GM18517 (cell line): ENCODE data around the gene GRAMD1A.
"Not testable (repeated sequence)": the region's sequence is repeated elsewhere in the genome, so short reads cannot be mapped to it uniquely, and the experiment has no call there.

Source experiments
- ATAC-seq: cut with Tn5 transposase; IDR thresholded peaks from one replicate; pipeline ENCODE4 v1.9.1; 2021; ENCODE audit warnings: mild to moderate bottlenecking, moderate library complexity; ENCODE audit not compliant: unreplicated experiment

Gene GRAMD1A

GRCh38 chr19:34976611-34977010 lies 23.5 kb upstream of the GRAMD1A start:
- no peak for ATAC-seq

DNA sequence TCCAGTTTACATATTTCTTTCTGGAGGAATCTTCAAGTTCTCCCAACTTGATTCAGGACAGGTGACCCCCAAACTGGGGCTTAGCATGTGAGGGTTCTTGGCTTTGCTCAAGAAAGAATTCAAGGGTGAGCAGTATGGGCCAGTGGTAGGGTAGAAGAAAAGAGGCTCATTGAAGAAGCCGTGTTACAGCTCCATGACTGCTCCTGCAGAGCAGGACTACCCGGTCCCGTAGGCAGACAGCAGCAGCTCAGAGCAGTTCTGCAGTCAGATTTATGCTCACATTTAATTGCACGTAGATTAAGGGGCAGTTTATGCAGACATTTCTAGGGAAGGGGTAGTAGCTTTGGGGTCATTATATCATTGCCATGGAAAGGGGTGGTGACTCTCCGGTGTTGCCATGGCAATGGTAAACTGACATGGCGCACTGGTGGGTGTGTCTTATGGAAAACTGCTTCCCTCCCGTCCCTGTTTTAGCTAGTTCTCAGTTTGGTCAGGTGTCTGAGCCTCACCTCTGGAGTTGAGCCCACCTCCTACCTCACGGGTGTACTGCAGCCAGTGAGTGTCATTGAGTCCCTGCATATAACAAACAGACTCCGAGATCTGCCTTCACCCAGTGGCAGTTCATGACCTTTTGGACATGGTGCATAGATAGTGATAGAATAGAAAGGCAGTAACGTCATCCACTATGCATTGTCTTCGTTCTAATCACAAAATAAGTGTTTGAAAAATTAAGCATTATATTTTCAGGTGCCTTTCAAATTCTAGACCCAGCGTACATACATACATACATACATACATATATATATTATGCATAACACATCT lies 20.1 kb upstream of the GRAMD1A start:
- no peak for ATAC-seq

DNA sequence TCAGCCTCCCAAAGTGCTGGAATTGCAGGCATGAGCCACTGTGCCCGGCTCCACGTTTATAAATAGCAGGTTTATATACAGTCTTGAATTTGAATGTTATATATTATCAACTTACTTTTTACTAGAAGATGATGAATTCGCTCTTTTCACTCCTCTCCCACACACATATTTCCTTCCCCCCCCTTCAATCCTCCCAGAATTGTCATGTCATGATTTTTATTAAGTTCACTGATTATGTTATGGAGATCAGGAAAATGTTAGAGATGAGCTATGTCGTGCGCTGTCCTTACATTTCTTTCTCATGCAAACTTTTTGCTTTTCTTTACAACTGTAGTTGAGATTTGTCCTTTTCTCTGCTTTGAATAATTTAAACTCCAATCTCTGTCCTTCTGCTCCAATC lies 17.8 kb upstream of the GRAMD1A start:
- ATAC-seq, result no peak

- no peak for ATAC-seq
Observed at GRCh38 chr19:34983786-34984185, 16.3 kb upstream of the GRAMD1A start.

- ATAC-seq, result no peak
Observed at GRCh38 chr19:34984287-34984686, 15.8 kb upstream of the GRAMD1A start.

DNA sequence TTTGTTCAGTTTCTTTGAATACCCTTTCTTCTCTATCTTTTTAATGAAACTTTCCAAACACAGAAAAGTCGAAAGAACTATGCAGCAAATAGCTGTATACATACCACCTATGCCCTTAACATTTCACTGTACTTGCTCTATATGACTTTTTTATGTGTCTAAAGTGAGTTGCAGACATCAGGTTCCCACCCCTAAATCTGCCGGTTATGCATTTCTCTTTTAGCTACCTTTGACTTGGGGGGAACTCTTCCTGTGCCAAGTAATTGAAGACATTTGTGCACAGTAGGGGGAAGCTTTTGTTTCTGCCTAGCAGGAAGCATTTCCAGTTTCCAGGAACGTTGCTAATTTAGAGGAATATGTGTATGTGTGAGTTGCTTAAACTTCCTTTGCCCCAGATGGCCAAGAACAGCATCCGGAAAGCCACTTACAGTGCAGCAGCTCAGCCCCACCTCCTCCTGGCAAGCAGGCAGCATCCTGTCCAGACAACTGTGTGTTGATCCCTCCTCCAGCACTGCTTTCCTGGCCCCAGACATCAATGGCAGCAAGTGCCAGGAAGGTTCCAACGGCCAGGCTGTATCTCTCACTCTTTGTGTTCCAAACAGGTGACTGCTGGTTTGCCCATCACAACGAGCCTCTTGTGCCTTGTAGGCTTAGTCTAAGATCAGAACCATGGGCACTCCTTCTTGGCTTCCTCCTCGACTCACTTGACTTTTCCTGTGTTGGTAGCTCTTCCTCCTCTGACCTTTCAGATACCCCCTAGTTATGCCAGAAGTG lies 14.7 kb upstream of the GRAMD1A start:
- no peak for ATAC-seq

DNA sequence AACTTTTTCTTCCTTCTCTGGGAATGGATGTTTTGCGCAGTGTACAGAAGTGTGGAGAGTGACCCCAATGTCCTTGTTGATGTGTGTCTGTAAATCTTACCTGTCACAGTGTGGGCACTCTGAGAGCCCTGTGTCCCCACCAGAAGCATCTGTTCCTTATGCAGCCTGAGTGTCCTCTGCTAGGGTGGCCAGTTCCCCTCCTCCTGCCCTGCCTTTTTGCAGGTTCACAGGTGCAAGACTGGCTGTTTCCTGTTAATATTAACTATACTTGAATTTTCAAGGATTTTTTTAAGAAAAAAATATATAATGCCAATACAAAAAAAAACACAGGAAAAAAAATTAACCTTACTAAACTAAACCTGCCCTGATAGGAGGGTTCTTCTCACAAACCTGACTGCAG lies 12.0 kb upstream of the GRAMD1A start:
- no peak for ATAC-seq

DNA sequence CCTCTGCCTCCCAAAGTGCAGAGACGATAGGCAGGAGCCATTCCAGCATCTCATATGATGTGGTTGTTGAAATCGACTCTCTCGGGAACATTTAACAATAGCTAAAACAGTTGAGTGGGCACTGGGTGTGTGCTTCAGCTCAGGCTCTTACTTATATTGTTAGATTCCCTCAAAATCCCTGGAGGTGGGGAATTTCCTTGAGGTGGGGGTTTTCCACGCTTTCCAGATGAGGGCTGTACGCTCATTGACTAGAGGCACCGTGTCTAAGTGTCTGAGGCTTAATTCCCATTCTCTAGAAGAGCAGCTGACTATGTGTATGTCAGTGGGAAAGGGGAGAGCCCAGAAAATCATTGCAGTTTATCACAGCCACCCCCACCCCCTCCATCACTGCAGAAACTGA lies 10.8 kb upstream of the GRAMD1A start:
- no peak for ATAC-seq

DNA sequence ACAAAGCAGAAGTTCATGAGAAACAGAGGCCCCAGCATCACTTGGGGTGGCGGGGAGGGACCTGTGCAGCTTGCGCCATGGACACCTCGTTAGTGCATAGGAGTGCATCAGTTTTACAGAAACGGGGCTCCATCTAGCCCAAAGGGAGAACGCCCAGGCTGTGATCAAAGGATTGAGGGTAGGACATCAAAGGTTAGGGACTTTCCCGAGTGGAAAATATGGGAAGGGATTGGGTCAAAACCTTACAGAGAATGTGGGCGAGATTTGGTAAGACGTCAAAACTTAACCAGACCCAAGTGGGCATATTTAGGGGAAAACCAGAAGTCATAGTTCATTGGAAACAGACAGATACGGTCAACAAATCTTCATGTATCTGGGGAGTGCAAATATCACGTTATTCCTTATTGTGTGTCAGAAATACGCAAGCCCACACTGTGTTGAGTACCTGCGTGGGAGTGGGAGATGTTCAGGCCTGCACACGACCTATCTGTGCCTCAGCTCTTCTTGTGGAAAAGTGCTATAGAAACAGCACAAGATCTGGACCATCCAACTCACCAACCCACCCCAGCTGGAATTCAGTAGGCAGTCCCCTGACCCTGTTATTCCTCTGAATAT lies 9.4 kb upstream of the GRAMD1A start:
- ATAC-seq, result no peak

DNA sequence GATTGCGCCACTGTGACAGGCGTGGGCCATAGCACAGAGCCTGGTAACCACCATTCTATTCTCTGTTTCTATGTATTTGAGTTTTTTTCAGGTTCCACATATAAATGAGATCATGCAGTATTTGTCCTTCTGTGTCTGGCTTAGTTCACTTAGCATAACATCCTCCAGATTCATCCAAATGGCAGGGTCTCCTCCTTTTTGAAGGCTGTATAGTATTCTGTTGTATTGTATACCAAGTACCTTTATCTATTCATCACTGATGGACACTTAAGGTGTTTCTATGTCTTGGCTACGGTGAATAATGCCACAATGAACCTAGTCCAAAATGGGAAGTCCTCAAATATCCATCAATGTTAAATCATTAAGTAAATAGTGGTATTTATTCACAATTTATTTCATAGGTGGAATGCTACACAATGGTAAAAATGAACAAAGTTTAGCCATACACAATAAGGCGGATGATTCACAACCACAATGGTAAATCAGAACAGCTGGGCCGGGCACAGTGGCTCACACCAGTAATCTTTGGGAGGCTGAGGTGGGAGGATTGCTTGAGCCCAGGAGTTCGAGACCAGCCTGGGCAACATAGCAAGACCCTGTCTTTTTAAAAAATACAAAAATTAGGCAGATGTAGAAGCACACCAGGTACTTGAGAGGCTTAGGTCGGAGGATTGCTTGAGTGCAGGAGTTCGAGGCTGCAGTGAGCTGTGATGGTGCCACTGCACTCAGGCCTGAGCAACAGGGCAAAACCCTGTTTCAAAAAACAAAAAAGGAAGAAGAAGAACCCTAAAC lies 8.4 kb upstream of the GRAMD1A start:
- ATAC-seq, result no peak

GRCh38 chr19:34992582-34992981 lies 7.5 kb upstream of the GRAMD1A start:
- not testable (repeated sequence) for ATAC-seq

- ATAC-seq, result no peak
Observed at GRCh38 chr19:34994286-34994642, 5.9 kb upstream of the GRAMD1A start.

DNA sequence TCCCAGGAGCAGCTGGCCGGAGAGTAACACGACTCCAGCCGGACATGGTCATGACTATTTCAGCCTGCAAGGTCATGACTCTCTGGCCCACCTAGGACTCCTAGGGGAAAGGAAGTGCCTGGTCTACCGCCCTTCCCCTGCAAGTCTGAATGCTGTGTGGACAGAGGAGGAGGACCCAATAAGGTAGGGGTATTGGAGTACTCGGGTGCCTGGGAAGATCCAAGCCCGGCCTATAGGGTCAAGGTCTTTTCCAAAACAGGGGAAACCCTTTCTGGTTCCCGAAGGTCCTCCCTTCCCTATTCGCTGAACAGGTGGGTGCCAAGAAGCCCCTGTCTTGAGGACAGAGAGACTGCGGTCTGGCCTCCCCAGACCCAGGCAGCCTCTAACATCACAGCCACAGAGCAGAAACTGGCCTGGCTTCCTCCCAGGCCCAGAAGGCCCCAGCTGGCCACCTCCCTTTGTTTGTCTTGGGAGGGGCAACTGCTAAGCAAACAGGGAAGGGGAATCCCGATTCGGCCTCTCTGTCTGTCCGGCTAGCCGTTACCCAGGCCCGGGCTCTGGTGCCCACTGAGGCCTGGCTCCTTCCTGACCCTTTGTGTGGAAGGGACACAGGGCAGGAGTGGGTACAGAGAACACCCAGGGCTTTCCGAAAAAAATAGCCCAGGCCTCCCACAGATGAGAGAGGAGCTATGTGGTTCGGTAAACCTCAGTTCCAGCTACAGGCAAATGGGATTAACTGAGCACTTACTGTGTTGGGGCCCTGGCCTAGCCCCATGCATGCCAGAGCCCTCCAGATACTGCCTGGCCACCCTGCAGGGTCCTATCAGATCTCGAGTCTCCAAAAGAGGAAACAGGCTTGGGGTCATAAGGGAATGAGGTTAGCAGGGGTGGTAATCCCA lies 5.2 kb upstream of the GRAMD1A start:
- ATAC-seq, result no peak

DNA sequence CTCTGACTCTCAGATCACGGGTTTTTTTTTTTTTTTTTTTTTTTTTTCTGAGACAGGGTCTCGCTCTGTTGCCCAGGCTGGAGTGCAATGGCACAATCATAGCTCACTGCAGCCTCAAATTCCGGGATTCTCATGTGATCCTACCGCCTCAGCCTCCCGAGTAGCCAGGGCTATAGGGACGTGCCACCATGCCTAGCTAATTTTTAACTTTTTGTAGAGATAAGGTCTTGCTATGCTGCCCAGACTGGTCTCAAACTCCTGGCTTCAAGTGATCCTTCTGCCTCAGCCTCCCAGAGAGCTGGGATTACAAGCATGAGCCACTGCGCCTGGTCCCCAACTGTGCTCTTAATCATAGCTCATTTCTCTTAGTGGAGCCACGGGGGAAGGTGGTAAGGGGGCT lies 4.6 kb upstream of the GRAMD1A start:
- no peak for ATAC-seq

DNA sequence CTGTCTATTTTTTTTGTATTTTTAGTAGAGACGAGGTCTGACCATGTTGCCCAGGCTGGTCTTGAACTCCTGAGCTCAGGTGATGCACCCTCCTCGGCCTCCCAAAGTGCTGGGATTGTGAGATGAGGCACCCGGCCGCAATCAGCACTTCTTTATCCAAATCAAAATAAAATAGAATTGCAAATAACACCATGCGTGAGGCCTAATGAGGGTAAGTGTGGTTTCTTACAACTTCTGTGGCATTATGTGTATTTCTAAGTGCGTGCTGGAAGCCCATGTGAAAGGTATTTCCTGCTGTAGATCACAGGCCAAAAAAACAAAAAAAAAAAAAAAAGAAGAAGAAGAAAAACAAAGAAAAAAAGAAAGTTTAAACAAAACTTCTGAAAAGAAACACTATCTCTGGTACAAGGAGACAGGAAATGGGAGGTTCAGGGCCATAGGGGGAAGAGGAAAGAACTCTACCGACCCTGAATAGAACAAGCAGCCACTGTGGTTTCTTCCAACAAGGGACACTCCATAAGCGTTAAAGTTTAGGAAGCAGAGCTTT lies 3.0 kb upstream of the GRAMD1A start:
- no peak for ATAC-seq

GRCh38 chr19:34998224-34998623 lies 1.9 kb upstream of the GRAMD1A start:
- ATAC-seq, result not testable (repeated sequence)

- no peak for ATAC-seq
Observed at GRCh38 chr19:34998777-34999497, 1.2 kb upstream of the GRAMD1A start.

DNA sequence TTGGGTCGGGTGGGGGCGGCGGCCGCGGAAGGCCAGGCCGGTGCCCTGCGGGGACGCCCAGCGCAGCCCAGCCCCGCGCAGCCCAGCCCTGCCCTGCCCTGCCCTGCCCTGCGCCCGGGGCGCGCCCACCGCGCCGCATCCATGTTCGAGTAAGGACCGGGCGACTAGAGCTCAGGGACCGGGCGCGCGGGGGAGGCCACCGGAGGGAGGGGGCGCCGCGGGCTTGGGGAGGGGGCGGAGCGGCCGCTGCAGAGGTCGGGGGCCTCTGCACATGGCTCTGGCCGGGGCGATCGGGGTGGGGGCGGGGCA lies 169 bp downstream of the GRAMD1A start:
- ATAC-seq, result no peak
